Gastrocnemius medialis (tissue), 4 donors: Measurements from ENCODE around the gene RBM42.

Source experiments
- POLR2A ChIP-seq, 2 donors: fragments of 450-650 bp; IDR thresholded peaks; one replicate each; pipeline ENCODE4 v1.6.1; 2017; ENCODE audit warnings: antibody characterized with exemption in 2 of 2, mild to moderate bottlenecking in 2 of 2, moderate library complexity in 2 of 2
- TF ChIP-seq, protein P1 (sequence below), 5 experiments: fragments of 450-650 bp in 3 of 5; fragments of 200-600 bp in 2 of 5; sonication (generic) in 2 of 5; IDR thresholded peaks in 4 of 5; conservative IDR thresholded peaks in 1 of 5; 1 replicate in 4 of 5; 2 replicates in 1 of 5; pipeline ENCODE4 v1.5.1; 2016 to 2019; ENCODE audit warnings: antibody characterized with exemption in 5 of 5, mild to moderate bottlenecking in 3 of 5, moderate library complexity in 3 of 5

DNA sequence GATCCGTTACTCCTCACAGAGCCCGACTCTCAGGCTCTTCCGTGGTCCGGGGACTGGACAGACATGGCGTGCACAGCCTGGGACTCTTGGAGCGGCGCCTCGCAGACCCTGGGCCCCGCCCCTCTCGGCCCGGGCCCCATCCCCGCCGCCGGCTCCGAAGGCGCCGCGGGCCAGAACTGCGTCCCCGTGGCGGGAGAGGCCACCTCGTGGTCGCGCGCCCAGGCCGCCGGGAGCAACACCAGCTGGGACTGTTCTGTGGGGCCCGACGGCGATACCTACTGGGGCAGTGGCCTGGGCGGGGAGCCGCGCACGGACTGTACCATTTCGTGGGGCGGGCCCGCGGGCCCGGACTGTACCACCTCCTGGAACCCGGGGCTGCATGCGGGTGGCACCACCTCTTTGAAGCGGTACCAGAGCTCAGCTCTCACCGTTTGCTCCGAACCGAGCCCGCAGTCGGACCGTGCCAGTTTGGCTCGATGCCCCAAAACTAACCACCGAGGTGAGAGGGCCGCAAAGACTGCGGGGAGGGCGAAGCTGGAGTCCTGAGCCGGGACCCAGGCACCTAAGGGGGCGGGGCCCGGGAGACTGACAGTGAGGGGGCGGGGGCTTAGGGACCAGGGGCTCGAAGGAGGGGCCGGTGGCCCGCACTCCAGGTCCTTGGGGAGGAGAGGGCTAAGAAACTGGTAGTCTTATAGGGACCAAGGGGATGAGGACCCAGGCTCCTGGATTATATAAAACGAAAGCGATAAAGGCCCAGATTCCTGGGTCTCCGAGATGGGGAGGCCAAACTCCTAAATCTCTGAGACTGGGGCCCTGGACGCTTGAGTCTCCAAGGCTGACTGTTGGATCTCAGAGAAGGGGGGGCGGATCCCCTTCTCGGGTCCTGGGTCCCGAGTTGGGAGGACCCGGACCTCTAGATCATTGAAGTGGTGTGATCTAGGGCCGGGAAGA lies 14.7 kb downstream of the RBM42 start:
- TF ChIP-seq, protein P1, sequence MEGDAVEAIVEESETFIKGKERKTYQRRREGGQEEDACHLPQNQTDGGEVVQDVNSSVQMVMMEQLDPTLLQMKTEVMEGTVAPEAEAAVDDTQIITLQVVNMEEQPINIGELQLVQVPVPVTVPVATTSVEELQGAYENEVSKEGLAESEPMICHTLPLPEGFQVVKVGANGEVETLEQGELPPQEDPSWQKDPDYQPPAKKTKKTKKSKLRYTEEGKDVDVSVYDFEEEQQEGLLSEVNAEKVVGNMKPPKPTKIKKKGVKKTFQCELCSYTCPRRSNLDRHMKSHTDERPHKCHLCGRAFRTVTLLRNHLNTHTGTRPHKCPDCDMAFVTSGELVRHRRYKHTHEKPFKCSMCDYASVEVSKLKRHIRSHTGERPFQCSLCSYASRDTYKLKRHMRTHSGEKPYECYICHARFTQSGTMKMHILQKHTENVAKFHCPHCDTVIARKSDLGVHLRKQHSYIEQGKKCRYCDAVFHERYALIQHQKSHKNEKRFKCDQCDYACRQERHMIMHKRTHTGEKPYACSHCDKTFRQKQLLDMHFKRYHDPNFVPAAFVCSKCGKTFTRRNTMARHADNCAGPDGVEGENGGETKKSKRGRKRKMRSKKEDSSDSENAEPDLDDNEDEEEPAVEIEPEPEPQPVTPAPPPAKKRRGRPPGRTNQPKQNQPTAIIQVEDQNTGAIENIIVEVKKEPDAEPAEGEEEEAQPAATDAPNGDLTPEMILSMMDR (IDR thresholded peaks at IDR 0.05 in 4 of 5, conservative IDR thresholded peaks at IDR 0.05 in 1 of 5): no peak
- TF ChIP-seq POLR2A (IDR thresholded peaks at IDR 0.05): no peak
